Measurements from ENCODE around the gene DRD4. TPM values are rescaled to one million over a fixed set of nuclear protein-coding genes. Genes with fewer than 3 reads are reported as not detected.

DRD4 gene
- total and polyA plus RNA-seq, 4 donors, result 0.05 to 1.1 (median 0.35) TPM; not detected in 1

- DNase-seq (no peak), ATAC-seq (ENCODE audit: insufficient read depth, low FRiP score) (no peak)
- TF ChIP-seq CTCF (IDR thresholded peaks at IDR 0.05; ENCODE audit: control extremely low read depth, extremely low read depth), result no peak
- H3K27ac ChIP-seq (ENCODE audit: low read depth in 1 of 2, low read length in 1 of 2), result no peak overlapping the region
- no peak overlapping the region for H3K4me3 ChIP-seq
- WGBS, 2 donors, result 68 to 72% methylated on average over 21 to 22 of the region's 22 CpGs
- H3K27me3 ChIP-seq (ENCODE audit: control insufficient read depth in 3 of 3, insufficient read depth in 3 of 3, low read length in 2 of 3), result peaks cover 0 to 44% (median 18%) of the 10 kb centered on the region in 3 donors
- peaks cover 0 to 15% (median 3%) of the 10 kb centered on the region in 5 donors for H3K4me1 ChIP-seq (ENCODE audit: control insufficient read depth in 5 of 5, insufficient read depth in 5 of 5, low read length in 5 of 5)
- no peak overlapping the region for H3K9ac ChIP-seq (ENCODE audit: insufficient read depth in 1 of 2, low read length in 2 of 2)
- H3K9me3 ChIP-seq (ENCODE audit: control insufficient read depth in 4 of 4, insufficient read depth in 3 of 4, low read length in 3 of 4), result peaks cover 0 to 2% (median 0%) of the 10 kb centered on the region in 4 donors
- no peaks in the 10 kb centered on the region for H3K36me3 ChIP-seq (ENCODE audit: control insufficient read depth in 4 of 4, insufficient read depth in 4 of 4, low read length in 4 of 4)
Observed at GRCh38 chr11:635945-636510, 1.0 kb upstream of the DRD4 start.

GRCh38 chr11:637333-637592 is 194 bp downstream of the DRD4 start:
- WGBS, 2 donors, result 2 to 4% methylated on average over 24 to 34 of the region's 34 CpGs
- TF ChIP-seq CTCF (IDR thresholded peaks at IDR 0.05; ENCODE audit: control extremely low read depth, extremely low read depth), result no peak
- no peak overlapping the region for H3K9ac ChIP-seq (ENCODE audit: insufficient read depth in 1 of 2, low read length in 2 of 2)
- ATAC-seq (ENCODE audit: insufficient read depth, low FRiP score) (no peak), DNase-seq (no peak)
- H3K4me1 ChIP-seq (ENCODE audit: control insufficient read depth in 5 of 5, insufficient read depth in 5 of 5, low read length in 5 of 5), result peaks cover 0 to 15% (median 3%) of the 10 kb centered on the region in 5 donors
- peaks cover 0 to 2% (median 0%) of the 10 kb centered on the region in 4 donors for H3K9me3 ChIP-seq (ENCODE audit: control insufficient read depth in 4 of 4, insufficient read depth in 3 of 4, low read length in 3 of 4)
- H3K36me3 ChIP-seq (ENCODE audit: control insufficient read depth in 4 of 4, insufficient read depth in 4 of 4, low read length in 4 of 4), result peaks cover 0 to 7% (median 4%) of the 10 kb centered on the region in 4 donors
- H3K27ac ChIP-seq (ENCODE audit: low read depth in 1 of 2, low read length in 1 of 2), result no peak overlapping the region
- H3K4me3 ChIP-seq, result no peak overlapping the region
- peaks cover 0 to 44% (median 18%) of the 10 kb centered on the region in 3 donors for H3K27me3 ChIP-seq (ENCODE audit: control insufficient read depth in 3 of 3, insufficient read depth in 3 of 3, low read length in 2 of 3)

- no peak overlapping the region for H3K9ac ChIP-seq (ENCODE audit: insufficient read depth in 1 of 2, low read length in 2 of 2)
- H3K36me3 ChIP-seq (ENCODE audit: control insufficient read depth in 4 of 4, insufficient read depth in 4 of 4, low read length in 4 of 4), result peaks cover 0 to 7% (median 5%) of the 10 kb centered on the region in 4 donors
- DNase-seq (no peak), ATAC-seq (ENCODE audit: insufficient read depth, low FRiP score) (no peak)
- H3K27ac ChIP-seq (ENCODE audit: low read depth in 1 of 2, low read length in 1 of 2), result no peak overlapping the region
- TF ChIP-seq CTCF (IDR thresholded peaks at IDR 0.05; ENCODE audit: control extremely low read depth, extremely low read depth), result no peak
- WGBS, 2 donors, result 26 to 38% methylated on average over 55 of the region's 55 CpGs
- H3K4me1 ChIP-seq (ENCODE audit: control insufficient read depth in 5 of 5, insufficient read depth in 5 of 5, low read length in 5 of 5), result peaks cover 0 to 15% (median 3%) of the 10 kb centered on the region in 5 donors
- H3K9me3 ChIP-seq (ENCODE audit: control insufficient read depth in 4 of 4, insufficient read depth in 3 of 4, low read length in 3 of 4), result peaks cover 0 to 2% (median 0%) of the 10 kb centered on the region in 4 donors
- no peak overlapping the region for H3K4me3 ChIP-seq
- peaks cover 0 to 44% (median 18%) of the 10 kb centered on the region in 3 donors for H3K27me3 ChIP-seq (ENCODE audit: control insufficient read depth in 3 of 3, insufficient read depth in 3 of 3, low read length in 2 of 3)
Observed at GRCh38 chr11:637593-638521, 788 bp downstream of the DRD4 start.

Measured in lung (tissue), 12 donors.